Ramos (cell line): ENCODE measurements around the gene DOCK9.
"Not testable (repeated sequence)": the region's sequence is repeated elsewhere in the genome, so short reads cannot be mapped to it uniquely, and the experiment has no call there.

ENCODE experiments used
- in situ Hi-C: fragments of 300-500 bp; cut with MboI; formaldehyde crosslinking; loops from one replicate; pipeline ENCODE4 v1.14.3; 2022; ENCODE audit warnings: low sequenced_read_pairs; ENCODE audit not compliant: unreplicated experiment

The DOCK9 gene

DNA sequence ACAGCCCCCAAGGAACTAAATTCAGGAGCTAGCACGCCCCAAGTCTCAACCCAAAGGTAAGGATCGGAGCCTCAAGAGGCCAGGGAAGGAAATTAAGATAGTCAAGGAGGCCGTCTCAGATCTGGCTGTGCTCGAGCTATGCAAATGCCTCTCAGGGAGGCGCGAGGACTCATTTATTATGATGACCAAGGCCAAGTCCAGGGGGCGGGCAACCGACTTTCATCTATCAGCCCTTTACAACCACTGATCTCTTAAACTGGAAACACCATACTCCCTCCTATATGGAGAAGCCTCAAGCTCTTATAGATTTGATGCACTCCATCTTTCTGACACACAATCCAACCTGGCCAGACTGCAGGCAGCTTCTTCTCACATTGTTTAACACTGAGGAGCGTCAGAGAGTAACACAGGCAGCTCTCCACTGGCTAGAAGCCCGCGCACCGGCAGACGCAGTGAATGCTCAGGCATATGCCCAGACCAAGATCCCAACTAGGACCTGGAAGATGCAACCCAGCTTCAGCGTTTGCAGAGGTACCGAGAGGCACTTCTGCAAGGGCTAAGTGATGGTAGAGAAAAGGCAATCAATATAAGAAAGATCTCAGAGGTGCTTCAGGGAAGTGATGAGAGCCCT lies 215.8 kb downstream of the DOCK9 start:
- in situ Hi-C loops: no loop called here

DNA sequence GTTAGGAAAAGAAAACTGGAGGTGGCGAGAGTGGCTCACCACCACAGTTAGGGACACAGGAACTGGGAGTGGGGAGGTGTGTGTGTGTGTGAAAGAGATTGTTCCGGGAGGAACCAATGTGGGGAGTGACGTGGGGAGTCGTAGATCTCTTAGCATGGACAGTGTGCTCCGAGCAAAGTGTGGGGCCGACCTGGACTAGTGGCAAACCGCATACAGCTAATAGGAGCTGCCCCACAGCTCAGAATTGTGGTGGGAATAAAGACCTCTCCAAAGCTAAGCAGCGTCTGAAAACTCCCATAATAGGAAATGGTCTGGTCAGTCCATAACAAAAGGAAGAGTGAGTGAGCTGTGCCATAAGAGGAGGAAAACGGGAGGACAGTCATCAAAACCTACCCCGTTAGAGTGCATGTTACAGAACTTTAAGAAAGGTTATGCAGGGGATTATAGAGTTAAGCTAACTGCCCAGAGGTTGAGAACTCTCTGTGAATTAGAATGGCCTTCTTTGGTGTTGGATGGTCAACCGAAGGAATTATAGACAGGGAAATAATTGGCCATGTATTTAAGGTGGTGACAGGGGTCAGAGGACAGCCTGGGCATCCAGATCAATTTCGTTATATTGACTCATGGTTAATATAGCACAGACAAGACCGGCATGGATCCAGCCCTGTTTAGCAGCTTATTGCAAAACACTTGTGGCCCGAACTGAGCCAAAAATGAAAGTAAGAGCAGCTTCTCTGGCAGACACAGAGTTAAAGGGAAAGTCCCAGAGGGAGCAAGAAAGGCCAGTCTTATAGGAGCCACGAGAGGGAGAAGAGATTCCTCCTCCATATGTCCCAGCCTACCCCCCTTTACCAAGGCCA lies 216.5 kb downstream of the DOCK9 start:
- in situ Hi-C loops: no loop called here

DNA sequence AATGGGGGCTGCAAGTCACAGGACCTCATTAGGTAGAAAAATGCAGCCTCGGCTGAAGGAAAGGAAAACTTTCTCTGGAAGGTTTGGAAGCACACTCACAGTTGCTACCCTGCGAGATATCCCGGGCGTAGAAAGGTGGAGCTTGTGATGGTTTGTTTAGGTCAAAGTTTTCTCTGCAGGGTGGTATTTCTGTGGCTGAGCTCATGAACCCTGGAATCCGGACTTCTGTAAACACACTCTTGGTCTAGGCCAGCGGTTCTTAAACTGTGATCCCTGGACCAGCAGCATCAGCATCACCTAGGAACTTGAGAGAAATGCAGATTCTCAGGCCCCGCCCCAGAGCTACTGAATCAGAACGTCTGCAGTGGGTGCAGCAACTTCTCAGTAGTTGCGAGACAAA lies 222.1 kb downstream of the DOCK9 start:
- in situ Hi-C loops: no loop called here

DNA sequence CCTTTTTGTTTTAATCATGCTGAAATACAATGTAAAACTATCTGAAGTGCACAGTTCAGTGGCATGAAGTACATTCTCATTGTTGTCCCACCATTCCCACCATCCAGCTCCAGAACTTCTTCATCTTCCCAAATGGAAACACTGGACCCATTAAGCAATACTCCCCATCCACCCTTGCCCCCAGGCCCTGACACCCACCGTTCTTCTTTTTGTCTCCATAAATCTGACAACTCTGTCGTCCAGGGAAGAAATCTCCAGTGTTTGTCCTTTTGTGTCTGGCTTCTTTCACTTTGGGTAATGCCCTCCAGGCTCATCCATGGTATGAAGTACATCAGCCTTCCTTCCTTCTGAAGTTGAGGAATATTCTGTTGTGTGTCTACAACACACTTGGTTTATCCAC lies 222.7 kb downstream of the DOCK9 start:
- in situ Hi-C loops: no loop called here

DNA sequence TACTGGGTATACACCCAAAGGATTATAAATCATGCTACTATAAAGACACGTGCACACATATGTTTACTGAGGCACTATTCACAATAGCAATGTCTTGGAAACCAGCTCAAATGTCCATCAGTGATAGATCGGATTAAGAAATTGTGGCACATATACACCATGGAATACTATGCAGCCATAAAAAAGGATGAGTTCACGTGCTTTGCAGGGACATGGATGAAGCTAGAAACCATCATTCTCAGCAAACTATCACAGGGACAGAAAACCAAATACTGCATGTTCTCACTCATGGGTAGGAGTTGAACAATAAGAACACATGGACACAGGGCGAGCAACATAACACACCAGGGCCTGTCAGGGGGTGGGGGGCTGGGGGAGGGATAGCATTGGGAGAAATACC lies 223.4 kb downstream of the DOCK9 start:
- in situ Hi-C loops: not testable (repeated sequence)

DNA sequence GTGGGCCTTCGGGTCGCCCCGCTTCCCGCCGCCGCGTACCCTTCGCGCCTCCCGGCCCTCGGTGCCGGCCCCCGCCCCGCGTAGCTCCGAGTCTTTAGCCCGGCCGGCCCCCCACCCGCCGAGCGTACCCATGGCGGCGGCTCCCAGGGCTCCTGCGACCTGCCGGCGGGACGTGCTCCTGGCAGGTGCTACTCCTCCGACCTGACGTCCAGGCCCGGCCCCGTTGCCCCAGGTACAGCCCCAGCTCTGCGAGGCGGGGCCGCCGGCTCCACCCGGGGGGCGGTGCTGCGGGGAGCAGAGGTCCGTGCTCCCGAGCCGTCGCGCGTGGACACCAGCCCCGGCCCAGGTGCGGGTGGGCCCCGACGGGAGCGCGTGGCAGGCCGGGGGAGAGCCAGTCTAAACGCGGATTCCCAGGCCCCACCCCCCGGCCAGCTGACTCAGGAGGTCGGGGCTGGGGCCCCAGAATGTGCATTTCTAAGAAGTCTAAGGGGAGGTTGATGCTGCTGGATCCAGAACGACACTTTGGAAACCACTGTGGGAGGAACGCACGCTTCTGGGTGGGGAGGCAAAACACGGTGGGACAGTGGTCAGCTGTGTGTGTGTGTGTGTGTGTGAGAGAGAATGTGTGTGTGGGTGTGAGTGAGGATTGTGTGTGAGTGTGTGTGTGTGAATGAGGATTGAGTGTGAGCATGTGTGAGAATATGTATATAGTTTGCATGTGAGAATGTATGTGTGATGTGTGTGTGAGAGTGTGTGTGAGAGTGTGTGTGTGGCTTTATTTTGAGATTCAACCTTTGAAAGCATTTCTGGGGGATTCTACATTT lies 225.2 kb downstream of the DOCK9 start, which contains the start of gene SLC15A1:
Gene SLC15A1, minus strand, starts transcription at position 206 of the 824 bp plus-strand sequence. Its CDS starts 74 bp downstream, at position 132.
- in situ Hi-C loops: no loop called here

DNA sequence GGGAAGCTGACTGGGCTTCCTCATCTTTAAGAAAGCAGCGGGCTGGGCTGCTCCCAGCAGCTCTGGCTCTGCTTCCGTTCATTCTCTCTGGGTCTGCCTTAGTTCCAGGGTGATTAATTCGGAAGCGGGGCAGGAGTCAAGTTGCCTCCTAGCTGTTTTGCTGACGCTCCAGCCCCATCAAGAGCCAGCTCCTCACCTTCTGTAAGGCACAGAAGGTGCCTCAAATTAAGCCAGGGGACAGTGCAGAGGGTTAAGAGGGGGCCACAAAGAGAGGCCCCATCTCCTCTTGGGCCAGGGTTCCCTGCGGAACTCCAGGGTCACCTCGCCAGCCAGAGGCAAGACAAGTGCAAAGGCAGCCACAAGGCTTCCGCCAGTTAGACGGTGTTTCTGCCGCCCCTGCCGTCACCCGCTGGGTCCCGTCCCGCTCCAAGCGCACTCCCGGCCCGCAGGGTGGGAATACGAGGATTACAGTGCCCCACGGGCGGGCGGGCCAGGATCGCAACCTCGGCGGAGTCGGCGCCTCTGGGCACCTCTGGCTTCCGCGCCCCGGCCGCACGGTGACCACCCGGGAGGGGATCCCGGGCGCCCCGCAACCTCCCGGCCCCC lies 225.9 kb downstream of the DOCK9 start:
- in situ Hi-C loops: no loop called here

DNA sequence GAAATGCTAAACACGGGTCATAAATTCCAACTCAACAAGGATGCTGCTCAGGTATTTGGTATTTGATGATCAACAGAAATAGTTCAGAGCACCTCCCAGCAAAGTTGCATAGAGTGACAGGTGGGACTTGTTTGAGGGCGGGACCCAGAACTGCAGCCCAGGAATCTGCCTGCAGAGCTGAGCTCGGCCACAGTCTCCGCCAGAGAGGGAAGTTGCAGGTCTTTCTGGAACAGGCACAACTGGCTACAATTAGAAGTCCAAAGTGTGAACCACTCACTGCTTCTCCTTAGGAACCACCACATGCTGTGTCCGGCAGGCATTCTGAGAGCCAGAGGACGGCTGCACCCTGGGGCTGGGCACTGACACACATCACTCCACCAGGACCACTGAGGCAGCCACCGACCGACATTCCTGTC lies 226.5 kb downstream of the DOCK9 start:
- in situ Hi-C loops: no loop called here

DNA sequence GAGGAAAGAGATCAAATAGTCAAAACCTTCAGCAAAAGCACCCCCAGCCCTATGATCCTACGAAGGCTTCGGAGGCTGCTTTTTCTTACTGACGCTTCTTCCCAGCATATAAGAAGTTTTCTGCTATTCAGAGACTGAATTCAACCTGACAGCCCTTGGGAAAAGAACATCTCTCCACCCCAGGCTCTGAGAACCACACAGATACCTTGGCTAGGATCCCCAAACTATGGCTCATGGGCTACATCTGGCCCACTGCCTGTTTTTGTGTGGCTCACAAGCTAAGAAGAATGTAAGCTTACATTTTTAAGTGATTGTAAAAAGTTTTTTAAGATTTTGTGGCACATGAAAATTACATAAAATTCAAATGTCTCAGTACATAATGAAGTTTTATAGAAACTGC lies 228.4 kb downstream of the DOCK9 start:
- in situ Hi-C loops: no loop called here

DNA sequence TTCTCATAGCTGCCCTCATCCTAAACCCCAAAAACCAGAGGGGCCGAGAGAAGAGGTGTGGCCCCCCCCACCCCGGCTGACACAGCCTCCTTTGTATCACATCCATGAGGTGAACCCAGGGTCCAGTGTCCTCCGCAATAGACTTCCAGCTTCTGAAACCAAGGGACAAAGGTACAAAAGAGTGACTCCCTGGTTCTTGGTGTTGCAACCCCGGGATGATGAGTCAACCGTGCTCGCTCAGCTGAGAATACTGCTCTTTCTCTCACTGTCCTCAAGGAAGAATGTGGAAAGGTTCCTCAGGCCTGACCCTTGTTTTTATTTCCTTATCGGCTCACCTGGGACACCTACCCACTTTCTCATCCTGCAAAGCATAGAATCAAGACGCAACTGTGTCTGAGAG lies 230.9 kb downstream of the DOCK9 start:
- in situ Hi-C loops: no loop called here
